Measurements from ENCODE around the gene SEC24A. TPM values are rescaled to one million over a fixed set of nuclear protein-coding genes. Genes with fewer than 3 reads are reported as not detected.

Gene SEC24A
- total RNA-seq, 4 donors from 2014 or later, result 31.7 to 40.3 (median 33.5) TPM

GRCh38 chr5:134769206-134769605, 120.6 kb downstream of the SEC24A start:
- no peak for DNase-seq
- Histone ChIP-seq H3K36me3 (peaks cover 74 to 82% of the 10 kb centered on the region in 2 donors), H3K9me3 (no peaks in the 10 kb centered on the region), H3K27ac (no peak overlapping the region), H3K27me3 (no peaks in the 10 kb centered on the region), H3K4me1 (no peaks in the 10 kb centered on the region), H3K4me3 (replicated peaks in 1 of 3) (no peak overlapping the region)
- TF ChIP-seq POLR2A (IDR thresholded peaks at IDR 0.05), result no peak
- no peak for TF ChIP-seq CTCF (IDR thresholded peaks at IDR 0.05)
- intact Hi-C loops (cut with DNase I), result no loop called here
- WGBS, 2 donors, result 82 to 87% methylated on average over 4 of the region's 4 CpGs

GRCh38 chr5:134772461-134773125, 124.0 kb downstream of the SEC24A start:
- H3K27ac ChIP-seq, result no peak overlapping the region
- H3K27me3 ChIP-seq, result no peaks in the 10 kb centered on the region
- H3K36me3 ChIP-seq, result peaks cover 68 to 74% of the 10 kb centered on the region in 2 donors
- no peak for DNase-seq
- intact Hi-C loops (cut with DNase I), result loop anchor here (10.0 kb wide), 1 partner anchor 88 kb away; no protein-coding TSS in a partner anchor
- WGBS, 2 donors, result 94 to 95% methylated on average over 10 of the region's 10 CpGs
- no peaks in the 10 kb centered on the region for H3K4me1 ChIP-seq
- TF ChIP-seq POLR2A (IDR thresholded peaks at IDR 0.05) (no peak), CTCF (IDR thresholded peaks at IDR 0.05) (no peak)
- H3K4me3 ChIP-seq (replicated peaks in 1 of 3), result no peak overlapping the region
- no peaks in the 10 kb centered on the region for H3K9me3 ChIP-seq

GRCh38 chr5:134777366-134777765, 128.8 kb downstream of the SEC24A start:
- H3K4me3 ChIP-seq (replicated peaks in 1 of 3), result no peak overlapping the region
- H3K9me3 ChIP-seq, result no peaks in the 10 kb centered on the region
- WGBS, 2 donors, result 91 to 92% methylated on average over 2 of the region's 2 CpGs
- H3K27ac ChIP-seq, result no peak overlapping the region
- no peaks in the 10 kb centered on the region for H3K27me3 ChIP-seq
- TF ChIP-seq CTCF (IDR thresholded peaks at IDR 0.05) (no peak), POLR2A (IDR thresholded peaks at IDR 0.05) (no peak)
- DNase-seq, result no peak
- no peaks in the 10 kb centered on the region for H3K4me1 ChIP-seq
- peaks cover 42 to 67% of the 10 kb centered on the region in 2 donors for H3K36me3 ChIP-seq
- intact Hi-C loops (cut with DNase I), result loop anchor here (10.0 kb wide), 1 partner anchor 93 kb away; no protein-coding TSS in a partner anchor

Small RNA genes within 50 kb of the gene (small RNA-seq; reads per million reads assigned to genes)
- gene RNU6-1164P, result not detected
- gene RNU6-1311P, result not detected
- gene RNU6-757P, result not detected

Other genes starting within 250 kb of the SEC24A start
- gene CDKN2AIPNL, start 236.9 kb upstream of the SEC24A start, total RNA-seq, result 10 to 100 TPM; 27.9 to 42.3 (median 34.8) TPM
- gene JADE2, start 123.1 kb upstream of the SEC24A start, total RNA-seq, result 100 to 1,000 TPM in 1 of 4 donors, 10 to 100 TPM in 3; 51.7 to 116 (median 76.6) TPM
- gene SAR1B, start 16.0 kb upstream of the SEC24A start, total RNA-seq, result 10 to 100 TPM; 45.3 to 69.2 (median 53.8) TPM
- 10 to 100 TPM; 20.7 to 64.9 (median 29.3) TPM for gene CAMLG, start 89.8 kb downstream of the SEC24A start, total RNA-seq
- 10 to 100 TPM; 37.3 to 97.0 (median 63.6) TPM for gene DDX46, start 110.0 kb downstream of the SEC24A start, total RNA-seq
- 10 to 100 TPM; 52.5 to 66.6 (median 61.0) TPM for gene C5orf24, start 197.2 kb downstream of the SEC24A start, total RNA-seq
- 100 to 1,000 TPM; 133 to 183 (median 153) TPM for gene TXNDC15, start 225.6 kb downstream of the SEC24A start, total RNA-seq

All from thyroid gland (tissue), 4 donors.